Stimulated activated CD4-positive, alpha-beta T cell treated with anti-CD3 and anti-CD28 coated beads, Interleukin-4, amount 100 ng/mL, for 48 hours (primary cell): Measurements from ENCODE around the gene C1orf198.

Source experiments
- DNase-seq, 2 donors: peaks; one replicate each; pipeline ENCODE4 v3.0.0-alpha.2; 2020; ENCODE audit warnings: low read depth in 2 of 2

The C1orf198 gene

DNA sequence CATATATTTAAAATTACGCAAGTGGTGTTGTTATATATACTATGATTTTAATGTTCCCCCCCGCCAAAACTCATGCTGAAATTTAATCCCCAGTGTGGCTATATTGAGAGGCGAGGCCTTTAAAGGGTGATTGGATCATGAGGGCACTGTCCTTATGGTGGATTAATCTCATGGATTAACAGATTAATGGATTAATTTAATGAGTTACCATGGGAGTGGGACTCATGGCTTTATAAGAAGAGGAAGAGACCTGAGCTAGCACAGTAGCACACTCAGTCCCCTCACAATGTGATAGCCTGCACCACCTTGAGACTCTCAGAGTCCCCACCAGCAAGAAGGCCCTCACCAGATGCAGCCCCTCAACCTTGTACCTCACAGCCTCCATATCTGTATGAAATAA is 34.8 kb downstream of the C1orf198 start:
- no peak for DNase-seq

DNA sequence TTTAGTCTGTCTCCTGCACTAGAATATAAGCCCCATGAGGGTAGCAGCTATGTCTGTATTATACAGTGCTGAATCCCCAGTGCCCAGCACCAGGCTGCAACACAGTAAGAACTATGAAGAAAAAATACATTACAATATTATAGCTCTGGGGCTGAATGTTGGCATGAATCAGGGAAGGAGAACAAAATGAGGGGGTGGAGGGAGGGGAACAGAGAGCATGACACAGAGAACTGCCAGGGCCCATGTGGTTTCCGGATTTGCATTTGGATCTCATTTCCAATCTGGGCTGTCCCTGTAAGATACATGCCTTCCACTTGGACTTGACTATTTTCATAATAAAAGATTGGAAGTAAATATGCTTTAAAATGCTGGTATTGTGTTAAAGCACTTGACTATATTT is 35.8 kb downstream of the C1orf198 start:
- DNase-seq = no peak

DNA sequence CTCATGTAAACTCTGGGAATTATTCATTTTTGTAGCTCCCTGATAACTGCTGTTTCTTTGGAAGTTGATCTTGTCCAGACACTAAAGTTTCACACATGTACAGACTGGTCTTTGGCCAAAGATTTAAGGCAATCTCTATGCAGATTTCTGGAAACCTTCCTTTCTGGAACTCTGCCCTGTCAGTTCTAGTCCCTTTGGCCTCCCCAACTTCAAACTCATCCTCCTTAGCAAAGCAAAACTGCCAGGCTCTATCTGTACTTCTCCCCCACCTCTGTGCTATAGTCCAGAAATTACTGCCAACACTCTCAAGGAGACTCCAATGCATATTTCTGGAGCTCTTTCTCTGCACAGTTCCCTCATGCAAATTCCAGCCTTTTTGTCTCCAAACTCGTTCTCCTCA is 36.5 kb downstream of the C1orf198 start:
- no peak for DNase-seq

DNA sequence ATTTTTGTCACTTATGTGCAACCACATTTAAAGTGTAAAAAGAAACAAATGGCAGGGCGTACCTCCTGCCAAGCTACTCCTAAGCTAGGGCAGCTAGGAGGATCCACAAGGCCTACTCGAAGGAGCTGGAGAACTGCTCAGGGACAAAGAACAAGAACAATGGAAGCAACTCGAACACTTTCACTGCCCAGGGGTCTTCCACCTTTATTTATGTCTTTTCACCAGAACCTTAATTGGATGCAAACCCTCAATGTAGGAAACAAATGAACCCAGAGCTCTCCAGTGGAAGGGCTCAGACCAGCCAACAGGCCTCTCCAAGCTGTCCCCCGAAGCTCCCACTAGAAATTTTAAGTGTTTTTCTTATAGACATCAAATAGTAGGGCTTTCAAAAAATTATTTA is 39.9 kb downstream of the C1orf198 start:
- DNase-seq = no peak

DNA sequence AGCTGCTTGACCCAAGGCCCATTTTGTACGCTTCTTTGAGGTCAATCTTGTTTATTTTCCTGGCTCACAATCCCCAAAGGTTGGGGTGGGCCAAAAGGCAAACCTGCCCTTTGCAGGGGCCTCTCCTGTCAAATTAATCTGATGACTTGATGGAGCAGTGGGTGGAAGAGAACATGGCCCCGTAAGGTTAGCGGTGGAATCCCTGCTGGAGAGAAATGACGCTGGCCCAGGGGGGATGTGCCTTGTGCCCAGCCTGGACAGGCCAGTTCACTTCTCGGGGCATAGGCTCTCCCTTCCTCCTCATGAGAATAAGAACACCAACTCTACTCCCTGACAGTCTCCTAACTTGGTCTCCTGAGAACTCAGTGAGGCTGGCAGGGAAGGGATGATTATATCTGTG is 40.5 kb downstream of the C1orf198 start:
- DNase-seq = no peak

DNA sequence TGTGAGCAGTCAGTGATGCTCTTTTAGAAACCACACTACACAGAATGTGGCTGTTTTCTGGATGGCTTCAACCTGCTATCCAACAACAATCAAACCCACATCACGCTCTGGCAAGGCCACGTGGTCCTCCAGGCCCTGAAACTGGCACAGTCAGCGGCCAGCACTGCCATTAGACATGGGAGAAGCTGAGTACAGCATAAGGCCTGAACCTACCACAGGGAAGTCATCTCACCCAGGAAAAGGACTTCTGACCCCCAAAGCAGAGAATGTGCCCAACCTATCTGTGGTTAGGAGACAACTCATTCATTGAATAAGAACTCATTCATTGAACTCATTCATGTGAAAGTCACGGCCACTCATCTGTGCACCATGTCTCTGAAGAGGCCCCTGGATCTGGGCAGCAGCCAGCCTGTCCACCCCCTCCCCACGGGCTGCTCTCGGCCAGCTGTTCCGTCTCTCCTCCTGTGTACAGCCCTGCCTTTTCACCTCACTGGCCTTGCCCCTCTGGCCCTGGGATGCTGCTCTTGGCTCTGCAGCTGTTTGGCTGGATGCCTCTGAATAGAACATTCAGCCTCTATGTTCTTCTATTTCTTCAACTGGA is 41.1 kb downstream of the C1orf198 start:
- no peak for DNase-seq

DNA sequence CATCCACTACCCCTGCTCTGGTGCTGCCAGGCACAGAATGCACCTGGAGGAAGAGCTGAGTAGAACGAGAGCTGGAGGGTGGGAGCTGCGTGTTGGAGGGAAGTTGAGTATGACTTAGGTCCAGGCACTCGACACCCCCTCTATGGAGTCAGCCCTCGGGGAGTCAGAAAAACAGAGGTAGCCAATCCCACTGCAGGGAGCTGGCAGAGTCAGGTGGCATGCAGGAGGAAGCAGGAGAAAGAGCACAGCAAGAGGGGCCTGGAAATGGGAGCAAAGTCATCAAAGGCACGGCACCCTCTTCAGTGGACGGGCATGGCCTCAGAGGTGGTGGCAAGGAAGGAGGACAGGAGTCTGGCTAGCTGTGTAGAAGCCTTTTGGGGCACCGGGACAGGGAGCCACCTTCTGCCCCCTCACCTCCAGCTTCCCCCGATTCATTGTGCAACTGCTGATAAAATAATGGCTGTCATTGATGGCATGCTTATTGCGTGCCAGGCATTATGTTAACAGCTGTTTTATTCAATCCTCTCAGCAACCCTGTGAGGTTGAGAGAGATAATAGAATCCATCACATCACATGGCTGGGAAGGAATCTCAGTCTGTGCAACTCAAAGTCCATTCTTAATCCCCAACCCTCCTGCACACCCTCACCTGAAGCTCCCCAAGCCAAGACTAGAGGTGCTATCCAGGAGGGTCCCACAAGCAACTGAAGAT is 42.0 kb downstream of the C1orf198 start:
- DNase-seq = no peak

DNA sequence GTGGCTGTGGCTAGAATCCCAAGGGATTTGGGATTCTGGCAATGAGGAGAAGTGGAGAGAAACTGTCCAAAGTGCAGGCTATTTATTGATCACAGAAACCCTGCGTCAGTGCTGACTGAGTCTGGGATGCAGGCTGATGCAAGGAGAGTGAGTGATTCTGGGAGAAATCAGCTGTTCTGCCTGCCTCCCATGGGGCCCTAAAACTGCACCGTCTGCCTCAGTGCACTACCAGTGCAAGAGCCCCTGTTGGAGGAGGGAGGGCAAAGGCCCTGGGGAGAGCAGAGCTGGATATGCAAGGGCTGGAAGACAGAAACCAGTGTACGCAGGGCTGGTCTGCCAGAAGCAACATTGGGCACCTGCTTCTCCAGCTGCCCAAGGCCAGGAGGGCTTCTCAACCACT is 42.6 kb downstream of the C1orf198 start:
- no peak for DNase-seq

DNA sequence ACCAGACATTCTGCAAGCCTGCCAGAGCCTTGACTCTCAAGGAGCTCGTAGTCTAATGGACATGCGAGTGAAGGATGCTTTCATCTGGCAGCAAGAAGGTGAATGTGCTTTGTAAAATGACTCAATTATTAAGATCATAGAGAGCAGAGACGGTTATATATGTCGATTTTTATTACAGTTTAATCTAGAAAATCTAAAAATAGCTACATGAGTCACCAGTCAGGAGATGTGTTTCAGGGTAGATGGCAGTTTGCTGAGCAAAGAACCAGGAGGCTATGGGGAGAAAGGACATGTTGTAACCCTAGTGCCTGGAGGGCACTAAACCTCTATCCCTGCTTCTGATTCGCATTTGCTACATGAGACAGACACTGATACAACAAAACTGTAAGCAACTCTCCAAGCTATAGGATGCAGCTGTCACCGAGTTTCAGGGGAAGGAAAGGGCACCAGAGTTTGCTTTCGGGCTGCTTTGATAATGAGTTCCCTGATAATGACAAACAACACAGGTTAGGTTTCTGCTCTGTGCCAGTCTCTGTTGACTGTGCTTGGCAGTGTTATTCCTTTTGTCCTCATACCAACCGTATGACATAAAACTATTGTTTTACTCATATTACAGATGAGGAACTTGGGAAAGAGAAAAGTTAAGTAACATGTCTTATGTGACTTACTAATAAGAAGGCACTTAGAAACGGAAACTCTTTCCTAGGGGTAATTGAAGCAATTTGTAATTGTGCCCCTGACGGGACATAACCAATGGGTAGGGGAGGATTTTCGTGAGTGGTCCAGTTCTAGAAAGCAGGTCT is 43.2 kb downstream of the C1orf198 start:
- DNase-seq = no peak

DNA sequence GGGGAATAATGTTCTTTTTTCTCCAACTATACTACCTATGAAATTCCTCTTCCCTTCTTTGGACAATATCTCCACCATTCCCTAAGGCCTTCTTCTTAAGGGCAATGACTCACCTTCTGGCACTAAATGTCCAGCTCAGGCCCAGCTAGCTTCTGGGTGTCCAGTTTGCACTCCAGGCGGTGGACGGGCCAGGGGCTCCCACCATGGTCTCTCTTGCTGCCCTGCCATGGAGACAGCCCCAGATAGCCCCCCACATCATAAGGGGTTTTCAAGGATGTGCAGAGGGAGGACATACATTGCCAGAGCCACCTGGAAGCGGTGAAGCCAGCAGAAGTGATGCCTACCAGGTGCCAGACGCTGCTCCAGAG is 43.8 kb downstream of the C1orf198 start:
- no peak for DNase-seq

DNA sequence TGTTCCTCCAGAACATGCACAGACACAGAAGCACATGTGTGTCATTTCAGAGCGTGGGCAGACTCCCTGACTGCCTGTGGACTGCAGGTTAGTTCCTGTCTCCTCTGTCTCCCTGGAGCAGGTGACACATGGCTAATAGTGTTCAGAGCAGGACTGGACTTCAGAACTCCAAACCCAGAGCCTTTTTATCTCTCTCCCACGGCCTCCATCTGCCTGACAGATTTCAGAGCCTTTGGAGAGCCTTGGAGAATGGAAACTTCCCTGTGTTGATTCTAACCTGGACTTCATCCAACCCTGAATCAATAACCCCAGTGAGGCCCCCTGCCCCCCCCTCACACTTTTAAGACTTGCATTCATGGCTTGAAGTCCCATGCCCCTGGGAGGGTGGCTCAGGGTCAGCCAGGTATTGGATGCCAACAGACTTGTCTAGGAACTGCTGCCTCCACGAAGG is 44.4 kb downstream of the C1orf198 start:
- no peak for DNase-seq

DNA sequence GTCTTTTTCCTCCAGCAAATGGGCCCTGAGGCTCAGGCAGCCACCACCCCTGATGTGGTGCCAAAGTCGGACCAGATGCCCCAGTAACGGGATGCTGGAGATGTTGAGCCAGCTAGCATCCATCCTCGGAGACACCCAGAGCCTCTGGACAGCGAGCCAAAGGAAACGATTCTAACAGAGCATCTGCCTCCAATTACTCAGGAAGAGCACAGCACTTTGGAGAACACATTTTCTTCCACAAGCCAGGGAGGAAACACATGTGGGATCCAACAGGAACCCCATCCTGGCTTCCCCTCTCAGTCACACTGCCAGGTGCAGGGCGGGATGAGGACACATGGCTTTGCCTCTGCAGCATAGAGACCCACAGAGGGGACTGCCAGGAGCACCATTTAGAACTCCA is 44.9 kb downstream of the C1orf198 start:
- DNase-seq = no peak

DNA sequence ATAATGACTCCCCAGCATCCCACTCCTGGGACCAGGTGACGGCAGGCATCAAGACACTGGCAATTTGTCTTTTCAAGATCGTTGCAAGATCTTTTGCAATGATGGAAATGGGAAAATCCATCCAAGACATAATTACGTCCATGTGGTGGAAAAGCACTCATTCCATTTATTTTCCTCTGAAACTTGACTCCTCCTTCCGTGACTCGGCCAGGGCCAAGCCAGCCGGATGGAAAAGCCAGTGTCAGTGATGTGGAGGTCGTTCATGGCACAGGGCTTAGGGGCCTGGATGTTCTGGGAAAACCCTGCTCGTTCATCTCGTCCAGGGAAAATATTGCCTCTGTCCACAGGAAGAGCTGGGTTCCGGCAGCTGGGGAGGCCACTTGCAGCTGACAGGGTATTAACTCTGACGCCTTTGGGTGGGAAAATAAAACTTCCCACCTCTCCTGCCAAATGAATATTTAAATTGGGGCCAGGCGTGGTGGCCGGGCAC is 46.2 kb downstream of the C1orf198 start:
- no peak for DNase-seq

DNA sequence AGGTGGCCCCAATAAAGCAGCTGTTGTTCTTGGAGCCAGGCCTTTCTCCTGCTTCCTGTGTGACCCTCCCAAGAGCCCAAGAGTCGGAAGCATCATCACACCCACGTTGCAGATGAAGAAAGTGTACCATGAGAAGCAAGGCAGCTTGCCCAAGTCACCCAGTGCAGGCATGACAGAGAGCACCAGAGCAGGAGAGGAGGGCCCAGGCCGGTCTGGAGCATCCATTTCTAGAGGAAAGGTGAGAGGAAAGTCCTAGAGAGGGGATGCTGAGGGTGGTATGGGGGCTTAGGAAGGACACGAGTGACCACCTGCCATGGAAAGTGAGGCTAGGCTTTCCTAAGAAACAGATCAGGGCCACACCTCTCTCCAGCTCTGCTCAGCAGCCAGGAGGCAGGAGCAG is 47.0 kb downstream of the C1orf198 start:
- no peak for DNase-seq

DNA sequence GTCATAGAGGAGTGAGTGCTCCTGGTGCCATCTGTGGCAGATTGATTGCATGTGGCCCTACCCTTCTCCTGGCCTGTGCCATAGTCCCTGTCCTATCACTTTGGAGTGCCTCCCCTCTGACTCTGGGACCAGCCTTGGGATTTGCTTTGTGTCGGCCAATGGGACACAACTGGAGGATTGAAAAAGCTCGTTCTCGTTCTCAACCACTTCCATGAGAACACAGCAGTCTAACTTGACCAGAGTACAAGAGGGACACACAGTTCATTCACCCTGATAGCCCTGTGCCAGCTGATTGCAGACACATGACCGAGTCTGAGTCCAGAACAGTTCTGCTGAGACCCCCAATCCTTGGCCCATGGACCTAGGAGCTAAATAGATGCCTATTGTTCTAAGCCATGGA is 47.8 kb downstream of the C1orf198 start:
- no peak for DNase-seq

DNA sequence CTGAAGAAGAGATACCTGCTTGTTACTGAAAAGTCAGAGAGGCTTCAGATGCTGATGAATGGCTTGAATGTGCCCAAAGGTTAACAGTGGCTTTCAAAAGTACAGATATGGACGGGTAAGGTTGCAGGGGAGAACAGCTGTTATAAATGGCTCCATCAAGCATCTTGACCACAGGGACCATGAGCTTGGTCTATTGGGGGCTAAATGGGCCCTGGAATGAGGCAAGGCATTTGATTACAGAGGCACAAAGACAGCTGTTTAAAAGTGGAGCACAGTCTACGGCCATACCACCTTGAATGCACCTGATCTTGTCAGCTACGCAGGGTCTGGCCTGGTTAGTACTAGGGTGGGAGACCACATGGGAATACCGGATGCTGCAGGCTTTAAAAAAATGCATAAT is 48.3 kb downstream of the C1orf198 start:
- no peak for DNase-seq

DNA sequence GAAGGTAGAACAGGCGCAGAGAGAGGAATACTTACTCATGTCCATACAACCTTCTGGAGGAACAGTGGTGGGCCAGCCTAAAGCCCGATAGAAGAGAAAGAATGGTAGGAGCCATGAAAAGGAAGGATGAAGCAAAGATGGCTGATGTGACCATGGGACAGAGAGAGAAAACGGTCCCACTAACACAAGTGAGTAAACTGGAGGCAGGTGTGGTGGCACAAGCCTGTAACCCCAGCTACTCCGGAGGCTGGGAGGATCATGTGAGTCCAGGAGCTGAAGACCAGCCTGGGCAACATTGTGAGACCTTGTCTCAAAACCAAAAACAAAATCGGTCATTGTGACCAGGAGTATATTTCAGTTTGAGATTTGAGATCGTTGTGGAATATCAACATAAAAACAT is 49.4 kb downstream of the C1orf198 start:
- no peak for DNase-seq

DNA sequence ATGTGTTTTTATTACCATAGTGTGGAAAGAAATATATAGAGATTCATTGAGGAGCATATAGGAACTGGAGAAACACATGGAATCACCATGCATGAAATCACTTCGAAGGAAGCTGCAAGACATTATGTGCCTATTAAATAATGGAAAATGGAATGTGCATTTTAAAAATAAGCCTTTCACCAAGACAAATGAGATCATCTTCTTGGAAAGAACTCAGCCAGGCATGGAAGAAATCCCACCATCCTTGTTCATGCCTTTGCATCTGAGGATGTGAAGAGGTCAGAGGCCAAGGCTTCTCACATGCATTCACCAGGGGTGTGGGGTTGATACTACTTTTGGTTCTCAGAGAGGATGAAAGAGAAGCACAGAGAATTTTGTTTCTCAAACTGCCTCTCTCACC is 50.0 kb downstream of the C1orf198 start:
- no peak for DNase-seq

DNA sequence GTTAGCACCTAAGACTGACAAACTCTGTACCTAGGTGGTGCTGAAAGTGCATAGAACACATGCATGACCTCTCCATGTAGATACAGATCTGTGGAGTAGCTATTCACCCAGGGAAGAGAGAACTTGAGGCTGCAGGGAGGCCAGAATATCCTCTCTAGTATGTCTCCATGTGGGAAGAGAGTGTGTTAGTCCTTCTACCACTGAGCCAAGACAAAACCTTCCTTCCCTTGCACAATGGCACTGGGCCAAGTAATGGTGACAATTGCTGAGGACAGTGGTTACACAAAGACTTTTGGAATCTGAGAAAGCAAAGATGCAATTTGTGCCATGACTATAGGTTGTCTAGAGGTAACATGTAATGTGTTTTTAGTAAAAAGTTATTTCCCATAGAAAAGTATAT is 52.3 kb downstream of the C1orf198 start:
- no peak for DNase-seq

DNA sequence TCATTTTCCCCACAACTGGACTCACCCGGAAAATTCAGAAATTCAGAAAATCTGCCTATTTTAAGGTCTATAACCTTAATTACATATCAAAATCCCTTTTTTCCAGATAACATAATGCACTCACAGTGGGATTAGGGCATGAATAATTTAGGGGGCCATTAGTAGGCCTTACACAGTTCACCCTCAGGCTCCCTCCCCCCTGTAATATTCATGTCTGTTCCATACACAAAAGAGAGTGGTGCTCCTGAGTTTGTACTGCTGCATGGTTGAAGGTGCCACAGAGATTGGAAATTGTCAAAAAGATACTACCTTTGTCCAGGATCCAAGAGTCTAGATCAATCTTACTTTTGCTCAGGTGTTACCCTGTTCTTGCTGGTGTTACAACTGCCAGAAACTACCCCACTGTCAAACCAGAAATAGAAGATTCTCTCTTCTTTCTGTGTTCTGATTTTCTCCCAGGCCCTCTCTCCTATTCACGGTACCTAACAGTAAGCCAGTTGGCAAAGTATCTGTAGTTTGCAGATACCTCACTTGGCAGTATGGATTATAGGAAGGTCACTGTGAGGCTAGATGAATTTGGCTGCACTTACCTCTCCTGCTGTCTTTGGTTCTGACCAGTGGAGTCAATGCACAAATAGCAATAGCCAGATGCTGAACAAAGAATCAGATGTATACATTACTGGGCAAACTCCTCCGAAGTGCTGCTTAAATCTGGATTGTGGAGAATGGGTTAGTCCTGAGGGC is 53.2 kb downstream of the C1orf198 start:
- no peak for DNase-seq

DNA sequence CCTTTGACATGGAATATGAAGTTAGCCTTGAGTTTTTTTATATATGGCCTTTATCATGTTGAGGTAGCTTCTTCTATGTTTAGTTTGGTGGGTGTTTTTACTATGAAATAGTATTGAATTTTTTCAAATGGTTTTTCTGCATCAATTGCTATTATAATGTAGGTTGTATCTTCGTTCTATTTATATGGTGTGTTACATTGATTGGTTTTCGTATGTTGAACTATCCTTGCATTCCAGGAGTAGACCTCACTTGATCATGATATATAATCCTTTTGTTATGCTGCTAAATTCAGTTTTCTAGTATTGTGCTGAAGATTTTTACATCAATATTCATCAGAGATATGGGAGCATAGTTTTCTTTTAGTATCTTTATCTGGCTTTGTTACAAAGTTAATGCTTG is 55.8 kb downstream of the C1orf198 start:
- no peak for DNase-seq
